Middle frontal gyrus (tissue), 1 donor: Measurements from ENCODE around the gene CCKAR.
"Not testable (repeated sequence)": the region's sequence is repeated elsewhere in the genome, so short reads cannot be mapped to it uniquely, and the experiment has no call there.

Experiments
- DNase-seq: peaks from one replicate; pipeline ENCODE4 v3.0.0-alpha.2; 2015; ENCODE audit warnings: low spot score; ENCODE audit errors: extremely low spot score

CCKAR gene

GRCh38 chr4:26490111-26490959 is at the start of gene CCKAR:
TSS of gene CCKAR (minus strand) at chr4:26490484. CDS start at chr4:26490267, 217 bp downstream.
- DNase-seq = no peak

DNA sequence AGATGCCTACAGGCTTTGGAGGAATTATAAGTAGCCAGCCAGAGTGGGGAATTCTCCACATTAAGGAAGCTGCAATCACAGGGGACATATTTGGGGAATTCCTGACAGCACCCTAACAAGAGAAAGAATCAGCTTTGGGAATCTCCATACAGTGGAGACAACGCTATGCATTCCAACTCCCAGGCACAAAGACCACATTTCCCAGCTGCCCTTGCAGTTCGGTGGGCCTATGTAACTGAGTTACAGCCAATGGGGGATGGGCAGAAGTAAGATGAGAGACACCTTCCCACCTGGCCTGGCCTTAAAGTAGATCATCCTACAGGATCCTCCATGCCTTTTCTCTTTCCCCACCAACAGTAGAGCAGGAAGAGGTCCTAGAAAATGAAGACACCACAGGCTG is 43.4 kb upstream of the CCKAR start:
- DNase-seq = no peak

DNA sequence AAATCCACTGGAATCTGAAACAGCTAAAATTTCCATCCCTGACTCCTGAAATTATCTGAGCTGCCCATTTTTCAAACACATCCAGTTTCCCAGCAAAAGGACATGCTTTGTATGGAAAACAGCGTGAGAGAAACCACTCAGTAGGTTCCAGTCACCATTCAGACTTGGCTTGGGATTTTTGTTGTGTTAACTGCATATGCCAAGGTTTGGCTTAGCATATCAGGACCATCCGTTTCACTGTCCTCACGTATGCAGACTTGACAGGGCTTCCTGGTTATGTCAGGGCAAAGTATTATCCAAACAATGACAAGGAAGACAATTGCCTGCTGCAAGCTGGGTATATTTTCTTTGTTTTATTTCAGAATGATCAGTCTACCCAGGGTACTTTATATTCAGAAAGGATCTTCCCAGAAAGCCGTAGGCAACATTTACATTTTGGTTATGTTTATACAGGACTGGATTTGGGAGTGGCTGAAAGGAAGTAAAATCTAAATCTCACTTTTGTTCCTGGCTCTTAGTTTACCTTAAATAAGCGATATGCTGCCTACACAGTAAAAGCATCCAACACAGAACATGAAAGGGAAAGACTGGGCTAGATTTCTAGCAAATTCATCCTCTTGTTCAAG is 41.3 kb upstream of the CCKAR start:
- DNase-seq = no peak

GRCh38 chr4:26530099-26530498 is 39.8 kb upstream of the CCKAR start:
- no peak for DNase-seq

GRCh38 chr4:26529479-26529878 is 39.2 kb upstream of the CCKAR start:
- DNase-seq = no peak

DNA sequence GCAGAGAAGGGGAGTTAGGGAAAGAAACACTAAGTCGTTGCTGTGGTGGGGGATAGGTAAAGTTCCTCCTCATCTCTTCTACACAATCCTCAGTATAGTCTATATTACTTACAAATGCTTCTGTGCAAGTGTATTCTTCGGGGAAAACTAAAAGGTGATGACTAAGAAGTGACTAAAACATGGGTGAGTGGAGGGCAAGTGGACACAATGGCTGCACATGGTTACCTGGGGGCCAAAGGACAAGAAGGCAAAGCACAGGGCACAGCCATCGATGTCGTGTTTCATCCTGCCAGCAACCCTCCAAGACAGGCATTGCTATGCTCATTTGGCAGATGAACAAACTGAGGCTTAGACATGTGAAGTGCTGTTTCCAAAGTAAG is 35.5 kb upstream of the CCKAR start:
- DNase-seq = no peak

DNA sequence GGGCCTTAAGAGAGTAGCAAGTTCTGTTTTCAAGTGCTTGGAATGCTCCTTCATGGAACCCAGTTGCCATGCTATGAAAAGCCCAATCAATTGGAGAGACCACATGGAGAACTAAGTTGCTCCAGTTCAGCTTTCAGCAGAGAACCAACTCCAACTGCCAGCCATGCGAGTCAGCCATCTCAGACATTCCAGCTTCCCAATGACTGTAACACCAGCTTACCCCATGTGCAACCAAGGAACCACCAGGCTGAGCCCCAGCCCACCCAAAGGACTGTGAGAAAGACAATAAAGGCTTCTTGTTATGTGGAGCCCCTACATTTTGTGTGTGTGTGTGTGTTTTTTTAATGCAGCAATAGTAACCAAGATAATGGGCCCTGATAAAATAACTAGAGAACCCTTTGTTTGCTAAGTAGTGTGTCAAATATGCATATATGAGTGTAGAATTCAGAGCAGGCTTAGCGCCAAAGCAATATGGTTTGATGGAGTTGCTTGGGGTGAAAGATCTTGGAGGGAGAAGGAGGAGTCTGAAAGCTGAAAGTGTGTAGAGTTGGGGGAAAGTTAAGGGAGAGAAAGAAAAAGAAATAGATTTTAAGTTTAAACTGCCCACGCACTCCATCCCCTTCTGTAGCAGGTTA is 35.0 kb upstream of the CCKAR start:
- DNase-seq = no peak

- no peak for DNase-seq
These were observed 33.7 kb upstream of the CCKAR start for GRCh38 chr4:26524011-26524410.

DNA sequence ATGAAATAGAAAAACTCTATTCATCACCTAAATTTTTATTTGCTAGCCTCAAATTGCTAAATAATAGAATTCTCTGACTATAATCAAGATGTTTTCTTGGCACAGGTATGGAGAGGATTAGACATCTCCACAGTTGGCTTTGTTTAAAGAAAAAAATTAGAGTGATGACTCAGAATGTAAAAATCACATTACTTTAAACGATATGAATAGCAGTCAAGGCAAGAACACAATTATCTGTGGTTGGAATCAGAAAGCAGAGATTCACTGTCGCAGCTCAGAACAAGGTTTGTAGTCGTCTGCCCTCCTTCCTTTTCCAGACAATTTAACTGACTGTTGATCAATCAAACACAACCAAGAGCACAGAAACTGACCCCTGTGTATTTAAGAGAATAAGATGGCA is 32.2 kb upstream of the CCKAR start:
- no peak for DNase-seq

- DNase-seq = no peak
These were observed 30.6 kb upstream of the CCKAR start for GRCh38 chr4:26520728-26521450.

GRCh38 chr4:26515936-26516335 is 25.7 kb upstream of the CCKAR start:
- no peak for DNase-seq

GRCh38 chr4:26510334-26510964 is 20.2 kb upstream of the CCKAR start:
- DNase-seq = no peak

GRCh38 chr4:26509681-26510333 is 19.5 kb upstream of the CCKAR start:
- no peak for DNase-seq

DNA sequence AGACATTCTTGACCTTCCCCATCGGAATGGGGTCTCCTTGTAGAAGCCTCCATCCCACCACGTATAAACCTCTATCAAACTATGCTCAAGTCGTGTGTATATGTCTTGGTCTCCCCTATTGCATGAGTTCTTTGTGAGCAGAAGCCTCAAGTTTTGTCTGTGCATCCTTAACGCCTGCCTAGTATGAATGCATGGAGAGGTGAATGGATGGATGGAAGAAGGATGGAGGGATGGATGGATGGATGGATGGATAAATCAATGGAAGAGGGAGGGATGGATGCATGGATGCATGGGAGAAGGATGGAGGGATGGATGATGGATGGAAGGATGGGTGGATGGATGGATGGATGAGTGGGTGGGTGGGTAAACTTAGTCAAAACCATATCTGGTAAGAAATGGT is 17.0 kb upstream of the CCKAR start:
- DNase-seq = no peak

DNA sequence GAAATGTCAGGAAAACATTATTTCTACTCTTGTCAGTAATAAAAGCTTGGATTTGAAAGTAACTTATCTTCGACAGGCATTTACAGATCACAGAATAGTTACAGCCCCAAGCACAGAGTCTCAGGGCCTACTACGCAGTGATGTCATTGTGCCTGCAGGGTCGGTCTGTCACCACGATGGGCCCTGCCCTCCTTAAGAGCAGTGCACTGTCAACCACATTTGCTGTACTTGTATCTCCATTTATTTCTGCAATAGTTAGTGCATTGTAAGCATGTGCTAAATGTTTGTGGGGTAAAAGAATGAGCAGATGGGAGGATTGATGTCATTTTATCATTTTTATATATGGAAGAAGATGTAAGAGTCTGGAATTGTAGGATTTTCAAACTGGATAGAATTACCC is 13.6 kb upstream of the CCKAR start:
- DNase-seq = no peak

- DNase-seq = no peak
These were observed 13.1 kb upstream of the CCKAR start for GRCh38 chr4:26503427-26503826.

DNA sequence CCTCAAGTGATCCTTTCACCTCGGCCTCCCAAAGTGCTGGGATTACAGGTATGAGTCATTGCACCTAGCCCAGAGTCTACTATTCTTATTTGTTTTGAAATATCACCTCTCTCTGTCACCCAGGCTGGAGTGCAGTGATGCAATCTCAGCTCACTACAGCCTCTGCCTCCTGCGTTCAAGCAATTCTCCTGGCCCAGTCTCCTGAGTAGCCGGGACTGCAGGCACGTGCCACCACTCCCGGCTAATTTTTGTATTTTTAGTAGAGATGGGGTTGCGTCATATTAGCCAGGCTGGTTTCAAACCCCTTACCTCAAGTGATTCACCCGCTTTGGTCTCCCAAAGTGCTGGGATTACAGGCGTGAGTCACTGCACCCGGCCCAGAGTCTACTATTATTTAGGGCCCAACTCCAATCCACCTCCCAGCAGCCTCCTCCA is 10.3 kb upstream of the CCKAR start:
- not testable (repeated sequence) for DNase-seq

GRCh38 chr4:26496207-26496783 is 6.0 kb upstream of the CCKAR start:
- DNase-seq = no peak

- DNase-seq = no peak
These were observed 3.2 kb upstream of the CCKAR start for GRCh38 chr4:26493461-26493860.

- no peak for DNase-seq
These were observed 1.3 kb upstream of the CCKAR start for GRCh38 chr4:26491449-26492170.
